Measurements from ENCODE around the gene ABHD3.
A peak's percentile ranks its signal among the peaks of the same experiment; 100 is the strongest.
"Not testable (repeated sequence)": the region's sequence is repeated elsewhere in the genome, so short reads cannot be mapped to it uniquely, and the experiment has no call there.

Gene ABHD3, protein sequence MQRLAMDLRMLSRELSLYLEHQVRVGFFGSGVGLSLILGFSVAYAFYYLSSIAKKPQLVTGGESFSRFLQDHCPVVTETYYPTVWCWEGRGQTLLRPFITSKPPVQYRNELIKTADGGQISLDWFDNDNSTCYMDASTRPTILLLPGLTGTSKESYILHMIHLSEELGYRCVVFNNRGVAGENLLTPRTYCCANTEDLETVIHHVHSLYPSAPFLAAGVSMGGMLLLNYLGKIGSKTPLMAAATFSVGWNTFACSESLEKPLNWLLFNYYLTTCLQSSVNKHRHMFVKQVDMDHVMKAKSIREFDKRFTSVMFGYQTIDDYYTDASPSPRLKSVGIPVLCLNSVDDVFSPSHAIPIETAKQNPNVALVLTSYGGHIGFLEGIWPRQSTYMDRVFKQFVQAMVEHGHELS

DNA sequence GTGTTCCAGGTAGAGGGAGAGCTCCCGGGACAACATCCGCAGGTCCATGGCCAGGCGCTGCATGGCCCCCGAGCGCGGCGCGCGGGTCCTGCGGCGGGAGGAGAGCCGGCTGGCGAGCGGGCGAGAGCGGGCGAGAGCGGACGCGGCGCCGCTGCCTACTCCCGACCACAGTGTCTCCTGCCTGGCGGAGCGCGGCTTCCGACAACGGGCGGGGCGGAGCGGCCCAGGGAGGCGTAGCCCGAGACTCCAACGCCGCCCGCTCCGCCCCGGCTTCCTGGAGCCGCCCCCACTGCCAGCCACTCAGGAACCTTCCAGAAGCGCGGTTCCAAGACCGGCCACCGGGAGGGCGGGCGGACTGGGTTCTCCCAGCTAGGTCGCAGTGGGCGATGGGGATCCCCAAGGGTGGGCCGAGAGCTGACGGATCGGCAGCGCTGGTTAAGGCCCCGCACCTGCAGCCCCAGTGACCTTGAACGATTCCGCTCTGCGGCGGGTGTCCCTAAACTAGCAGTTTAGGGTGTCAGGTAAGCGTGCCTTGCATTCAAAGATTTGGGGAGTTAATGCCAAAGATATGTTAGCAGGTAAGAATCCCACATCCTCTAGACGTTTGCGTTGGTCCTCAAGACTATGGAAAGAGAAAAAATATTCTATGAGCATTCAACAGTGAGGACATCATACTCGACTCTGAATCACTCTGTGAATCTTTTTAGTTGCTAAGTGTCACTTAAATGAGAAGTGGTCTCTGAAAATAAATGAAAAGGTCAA lies at the start of gene ABHD3:
ABHD3 (minus strand) TSS at position 172 of the 762 bp plus-strand sequence; CDS start at position 63, 109 bp downstream.
- DNase-seq: peak; percentile 93

DNA sequence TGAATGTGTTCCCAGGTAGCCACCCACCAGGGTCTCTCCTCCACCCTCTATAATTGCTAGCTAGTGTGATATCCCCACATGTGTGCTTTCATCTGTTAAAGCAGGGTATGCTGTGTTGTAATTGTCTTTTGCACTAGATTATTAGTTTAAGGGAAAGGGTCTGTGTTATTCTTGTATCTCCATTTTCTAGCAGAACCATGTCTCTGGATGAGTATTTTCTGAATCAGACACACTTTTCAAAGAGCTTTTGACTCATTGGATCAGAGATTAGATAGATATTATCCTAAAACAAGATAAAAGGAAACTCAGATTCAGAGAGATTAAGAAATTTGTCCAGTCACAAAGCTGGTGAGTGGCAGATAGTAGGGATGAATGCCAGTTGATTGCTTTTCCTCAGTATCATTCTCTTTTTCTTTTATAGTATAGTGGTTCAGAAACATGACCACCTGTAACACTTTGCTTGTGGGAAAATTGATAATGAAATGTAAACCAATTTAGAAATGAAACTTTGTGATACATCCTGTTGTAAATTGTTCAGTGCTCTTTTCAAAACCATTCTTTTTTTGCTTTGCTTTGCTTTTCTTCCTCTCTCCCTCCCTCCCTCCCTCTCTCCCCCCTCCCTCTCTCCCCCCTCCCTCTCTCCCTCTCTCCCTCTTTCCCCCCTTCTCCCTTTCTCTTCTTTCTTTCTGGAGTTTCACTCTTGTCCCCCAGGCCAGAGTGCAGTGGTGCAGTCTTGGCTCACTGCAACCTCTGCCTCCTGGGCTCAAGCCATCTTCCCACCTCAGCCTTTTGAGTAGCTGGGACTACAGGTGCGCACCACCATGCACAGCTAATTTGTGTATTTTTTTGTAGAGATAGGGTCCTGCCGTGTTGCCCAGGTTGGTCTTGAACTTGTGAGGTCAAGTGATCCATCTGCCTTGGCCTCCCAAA lies 43.5 kb upstream of the ABHD3 start:
- no peak for DNase-seq

DNA sequence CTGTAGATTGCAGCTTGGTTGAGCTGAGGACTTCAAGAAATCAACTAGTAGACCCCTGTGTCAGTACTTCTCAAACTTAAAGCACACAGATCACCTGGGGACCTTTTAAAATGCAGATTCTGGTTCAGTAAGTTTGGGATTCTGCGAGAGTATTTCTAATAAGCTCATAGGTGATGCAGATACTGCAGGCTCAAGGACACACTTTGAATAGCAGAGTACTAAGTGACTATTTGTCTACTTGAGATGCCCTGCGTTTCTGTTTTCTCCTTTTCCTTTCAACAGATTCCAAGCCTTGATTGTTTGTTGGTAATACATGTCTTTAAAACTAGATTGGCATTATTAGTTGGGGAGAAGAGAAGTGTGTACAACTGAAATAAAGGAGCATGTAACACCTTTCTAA lies 42.7 kb upstream of the ABHD3 start:
- no peak for DNase-seq

DNA sequence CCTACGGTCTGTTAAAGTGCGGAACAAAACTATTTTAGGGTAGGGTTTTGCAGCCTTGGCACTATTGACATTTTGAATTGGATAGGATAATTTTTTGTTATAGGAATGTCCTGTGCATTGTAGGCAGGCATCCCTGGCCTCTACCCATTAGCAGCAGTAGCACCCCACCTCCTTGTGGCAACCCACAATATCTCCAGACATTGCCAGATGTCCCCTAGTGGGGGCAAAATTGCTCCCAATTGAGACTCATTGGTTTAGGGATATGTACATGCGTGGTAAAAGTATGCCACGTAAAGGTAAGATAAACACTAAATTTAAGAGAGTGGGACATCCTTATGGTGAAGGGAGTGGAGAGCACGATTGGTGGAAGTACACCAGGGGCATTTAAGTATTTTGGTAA lies 40.7 kb upstream of the ABHD3 start:
- DNase-seq: no peak

DNA sequence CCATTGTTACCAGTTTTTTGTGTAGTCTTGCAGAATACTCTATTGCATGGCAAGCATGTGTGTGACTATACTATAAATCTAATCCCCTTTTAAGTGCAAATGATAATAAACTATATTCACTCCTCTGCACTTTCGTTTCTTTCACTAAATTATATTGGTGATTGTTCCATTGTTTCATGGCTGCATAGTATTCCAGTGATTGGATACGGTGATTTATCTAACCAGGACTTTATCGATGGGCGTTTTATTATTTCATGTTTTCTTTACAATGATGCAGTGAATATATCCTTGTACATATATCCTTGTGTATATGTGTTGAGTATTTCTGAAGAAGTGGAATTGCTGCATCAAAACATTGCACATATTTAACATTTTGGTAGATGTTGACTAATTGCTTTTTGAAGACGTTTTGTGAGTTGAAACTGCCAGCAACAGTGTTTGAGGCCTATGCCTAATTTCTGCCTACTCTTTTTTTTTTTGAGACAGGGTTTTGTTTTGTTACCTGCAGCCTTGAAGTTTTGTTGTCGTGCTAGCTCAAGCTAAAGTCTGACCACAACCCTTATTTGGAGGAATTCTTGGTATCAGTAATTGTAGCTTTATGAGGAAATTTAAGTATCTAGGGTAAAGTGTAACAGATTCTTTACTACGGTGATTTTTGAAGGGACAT lies 38.7 kb upstream of the ABHD3 start:
- DNase-seq: no peak

DNA sequence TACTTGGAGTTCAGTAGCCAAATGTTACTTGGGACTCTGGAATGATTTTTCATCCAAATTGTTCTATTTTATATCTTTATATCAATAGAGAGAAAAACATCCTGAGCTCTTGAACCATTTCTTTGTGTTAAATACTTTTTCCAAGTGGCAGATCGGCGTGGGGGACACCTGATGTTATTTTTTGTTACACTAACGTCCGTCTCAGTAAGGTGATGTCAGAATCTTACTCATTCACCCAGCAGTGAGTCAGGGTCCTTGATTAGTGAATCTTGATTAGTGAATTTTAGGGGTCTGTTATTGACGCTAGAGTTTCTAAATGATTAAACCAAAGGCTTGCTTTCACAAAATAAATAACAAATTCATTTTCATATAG lies 37.7 kb upstream of the ABHD3 start:
- DNase-seq: no peak

DNA sequence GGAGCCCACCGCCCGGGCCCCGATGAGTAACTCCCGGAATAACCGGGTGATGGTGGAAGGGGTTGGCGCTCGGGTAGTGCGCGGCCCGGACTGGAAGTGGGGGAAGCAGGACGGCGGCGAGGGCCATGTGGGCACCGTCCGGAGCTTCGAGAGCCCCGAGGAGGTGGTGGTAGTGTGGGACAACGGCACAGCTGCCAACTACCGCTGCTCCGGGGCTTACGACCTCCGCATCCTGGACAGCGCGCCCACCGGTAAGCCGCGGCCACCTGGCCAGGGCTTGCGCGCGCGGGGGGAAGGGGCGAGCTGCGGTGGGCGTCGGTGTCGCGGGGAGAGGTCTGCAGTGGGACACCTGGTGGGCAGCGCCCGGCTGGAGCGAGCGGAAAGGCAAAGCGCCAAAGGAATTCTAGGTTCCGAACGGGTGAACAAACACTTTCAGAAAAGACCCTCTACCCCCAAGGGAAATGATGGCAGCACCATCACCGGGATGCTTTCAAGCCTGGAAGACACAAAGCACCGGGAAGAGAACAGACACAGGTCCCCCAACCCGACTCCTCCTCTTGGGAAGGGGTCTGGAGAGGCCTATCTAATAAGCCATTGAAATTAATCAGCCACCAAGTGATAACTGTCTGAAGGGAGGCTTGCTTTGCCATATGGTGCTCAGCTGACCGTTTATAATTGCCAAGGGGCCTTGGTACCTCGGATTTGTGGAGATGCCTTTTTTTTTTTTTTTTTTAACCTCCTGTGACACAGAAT lies 37.2 kb upstream of the ABHD3 start:
- DNase-seq: no peak

DNA sequence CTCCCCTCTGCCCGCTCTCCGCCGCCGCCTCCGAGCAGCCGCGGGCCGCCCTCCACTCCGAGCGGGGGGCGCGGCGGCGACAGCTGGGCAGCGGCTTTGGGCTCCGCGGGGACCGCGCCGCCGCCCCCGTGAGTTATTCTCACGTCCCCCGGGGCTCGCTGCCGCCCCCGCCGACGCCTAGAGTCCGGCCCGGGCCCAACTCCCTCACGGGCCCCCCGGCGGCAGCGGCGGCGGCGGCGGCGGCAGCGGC lies 36.7 kb upstream of the ABHD3 start:
- no peak for DNase-seq

DNA sequence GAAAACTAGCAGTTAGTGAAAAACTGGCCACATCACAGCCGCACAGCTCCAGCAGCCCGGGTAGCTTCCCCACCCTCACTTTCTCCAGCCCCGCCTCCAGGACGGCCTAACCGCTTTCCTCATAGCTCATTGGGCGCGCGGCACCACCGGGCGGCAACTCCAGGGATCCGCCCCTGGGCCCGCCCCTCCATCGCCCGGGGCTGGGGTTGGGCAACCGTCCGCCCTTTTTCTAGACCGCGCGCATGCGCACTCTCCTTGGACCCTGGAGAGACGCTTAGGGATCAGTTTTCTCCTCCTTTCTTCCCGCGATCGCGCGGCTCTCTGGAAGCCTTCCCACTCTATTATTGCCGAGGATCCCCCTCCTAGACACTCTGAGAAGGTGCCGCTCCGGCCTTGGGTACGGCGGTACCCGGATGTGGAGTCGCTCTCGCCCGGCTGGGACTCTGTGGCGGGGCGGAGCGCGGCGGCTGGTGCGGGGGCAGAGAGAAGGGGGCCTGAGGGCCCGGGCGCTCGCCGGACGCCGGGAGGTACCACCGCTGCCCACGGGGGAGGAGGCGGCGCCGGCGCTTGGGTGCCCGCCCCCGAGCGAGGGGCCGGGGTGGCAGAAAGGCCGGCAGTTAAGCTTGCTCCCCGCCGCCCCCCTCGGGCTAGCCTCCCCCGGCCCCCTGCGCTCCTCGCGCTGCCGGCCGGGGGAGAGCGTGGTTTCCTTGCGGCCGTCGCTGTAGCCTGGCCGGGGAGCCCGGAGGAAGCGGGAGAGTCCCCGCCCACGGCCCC lies 36.2 kb upstream of the ABHD3 start, which contains the start of gene MIB1:
MIB1 (plus strand) TSS at position 255 of the 774 bp plus-strand sequence. CDS start 792 bp downstream, outside the sequence.
- peak; percentile 97 for DNase-seq

DNA sequence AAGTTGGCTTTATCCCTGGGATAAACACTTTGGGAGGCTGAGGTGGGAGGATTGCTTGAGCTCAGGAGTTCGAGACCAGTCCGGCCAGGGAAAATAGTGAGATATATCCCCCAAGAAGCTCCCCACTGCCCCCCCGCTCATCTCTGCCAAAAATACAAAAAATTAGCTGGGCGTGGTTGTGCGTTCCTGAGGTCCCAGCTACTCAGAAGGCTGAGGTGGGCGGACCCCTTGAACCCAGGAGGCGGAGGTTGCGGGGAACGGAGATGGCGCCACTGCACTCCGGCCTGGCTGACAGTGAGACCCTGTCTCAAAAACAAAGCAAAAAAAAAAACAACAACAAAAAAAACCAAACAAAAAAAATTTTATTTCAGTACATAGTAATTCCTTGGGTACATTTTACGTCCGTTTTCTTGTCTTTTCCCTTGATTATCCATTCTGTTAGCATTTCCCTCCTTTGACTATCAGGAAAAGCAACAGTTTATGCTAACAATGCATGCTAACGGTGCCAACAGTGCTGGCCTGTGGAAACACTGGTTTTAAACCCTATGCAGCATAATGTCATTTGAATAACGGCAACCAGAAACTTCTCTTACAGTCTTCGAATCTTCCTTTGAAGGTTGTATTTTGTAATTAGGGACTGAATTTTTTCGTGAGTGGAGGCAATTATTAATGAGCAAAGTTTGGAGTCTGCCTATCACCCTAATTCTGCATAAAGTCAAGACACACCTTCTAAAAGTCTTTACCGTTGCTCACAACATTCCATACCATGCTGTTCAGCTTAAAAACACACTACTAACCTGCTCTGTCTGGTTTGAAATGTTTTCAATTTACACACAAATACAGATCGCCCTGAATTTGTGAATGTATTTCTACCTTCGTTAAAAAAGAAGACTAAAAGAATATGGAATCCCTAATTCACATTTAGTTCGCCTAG lies 35.3 kb upstream of the ABHD3 start:
- no peak for DNase-seq

DNA sequence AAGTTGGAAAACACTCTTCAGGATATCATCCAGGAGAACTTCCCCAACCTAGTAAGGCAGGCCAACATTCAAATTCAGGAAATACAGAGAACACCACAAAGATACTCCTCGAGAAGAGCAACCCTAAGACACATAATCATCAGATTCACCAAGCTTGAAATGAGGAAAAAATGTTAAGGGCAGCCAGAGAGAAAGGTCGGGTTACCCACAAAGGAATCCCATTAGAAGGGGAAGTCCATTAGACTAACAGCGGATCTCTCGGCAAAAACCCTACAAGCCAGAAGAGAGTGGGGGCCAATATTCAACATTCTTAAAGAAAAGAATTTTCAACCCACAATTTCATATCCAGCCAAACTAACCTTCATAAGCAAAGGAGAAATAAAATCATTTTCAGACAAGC lies 32.4 kb upstream of the ABHD3 start:
- DNase-seq: not testable (repeated sequence)

DNA sequence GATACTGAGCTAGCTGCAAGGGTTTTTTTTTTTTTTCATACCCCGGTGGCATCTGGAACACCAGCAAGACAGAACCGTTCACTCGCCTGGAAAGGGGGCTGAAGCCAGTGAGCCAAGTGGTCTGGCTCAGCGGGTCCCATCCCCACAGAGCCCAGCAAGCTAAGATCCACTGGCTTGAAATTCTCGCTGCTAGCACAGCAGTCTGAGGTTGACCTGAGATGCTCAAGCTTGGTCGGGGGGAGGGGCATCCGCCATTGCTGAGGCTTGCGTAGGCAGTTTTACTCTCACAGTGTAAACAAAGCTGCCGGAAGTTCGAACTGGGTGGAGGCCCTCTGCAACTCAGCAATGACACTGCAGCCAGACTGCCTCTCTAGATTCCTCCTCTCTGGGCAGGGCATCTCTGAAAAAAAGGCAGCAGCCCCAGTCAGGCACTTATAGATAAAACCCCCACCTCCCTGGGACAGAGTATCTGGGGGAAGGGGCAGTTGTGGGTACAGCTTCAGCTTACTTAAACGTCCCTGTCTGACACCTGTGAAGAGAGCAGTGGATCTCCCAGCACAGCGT lies 31.0 kb upstream of the ABHD3 start:
- DNase-seq: peak; percentile 72

DNA sequence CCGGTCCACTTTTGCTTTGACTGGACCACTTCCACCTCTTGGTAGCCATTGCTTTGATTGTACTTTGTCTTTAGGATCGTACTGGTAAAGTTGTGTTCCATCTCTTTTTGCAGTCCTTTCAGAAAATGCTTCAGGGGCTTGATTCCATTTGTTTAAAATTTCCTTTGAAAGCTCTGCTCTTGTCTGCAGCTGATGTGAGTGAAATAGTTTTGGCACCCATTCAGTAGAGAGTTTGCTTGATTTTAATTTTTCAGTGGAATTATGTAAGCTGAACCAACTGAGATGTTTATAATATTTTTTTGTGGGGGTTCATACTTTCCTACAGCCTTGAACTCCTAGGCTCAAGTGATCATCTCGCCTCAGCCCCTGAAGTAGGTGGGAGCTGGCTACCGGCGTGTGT lies 28.4 kb upstream of the ABHD3 start:
- DNase-seq: no peak

DNA sequence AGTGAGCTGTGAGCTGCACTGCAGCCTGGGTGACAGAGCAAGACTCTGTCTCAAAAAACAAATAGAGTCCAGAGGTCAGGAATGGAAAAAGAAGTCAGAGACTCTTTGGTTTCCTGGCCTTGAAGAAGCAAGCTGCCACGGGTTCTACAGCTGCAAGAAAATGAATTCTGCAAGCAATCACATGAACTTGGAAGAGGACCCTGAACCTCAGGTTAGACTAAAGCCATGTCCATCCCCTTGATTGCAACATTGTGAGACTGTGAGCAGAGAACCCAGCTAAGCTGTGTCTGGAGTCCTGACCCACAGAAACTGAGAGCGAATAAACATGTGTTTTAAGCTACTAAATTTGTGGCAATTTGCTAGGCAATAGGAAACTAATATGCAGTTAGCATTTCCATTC lies 23.1 kb upstream of the ABHD3 start:
- DNase-seq: no peak

DNA sequence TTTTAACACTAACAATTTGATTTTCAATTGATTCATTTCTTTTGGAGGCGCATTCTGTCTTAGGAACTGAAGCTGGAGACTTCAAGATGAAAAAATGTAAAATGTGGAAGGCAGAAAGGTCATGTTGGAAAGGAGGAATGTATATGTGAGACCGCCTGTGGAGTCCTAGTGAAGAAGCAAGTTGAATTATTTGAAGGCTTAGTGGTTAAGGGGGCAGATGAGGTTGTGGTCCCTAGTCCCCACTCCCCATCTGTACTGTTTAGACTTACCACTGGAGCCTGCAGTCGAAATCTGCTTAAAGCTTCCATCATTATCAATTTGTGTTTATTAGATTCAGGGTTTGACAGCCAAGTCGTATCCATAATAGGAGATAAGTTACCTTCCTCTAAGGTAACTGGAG lies 20.6 kb upstream of the ABHD3 start:
- no peak for DNase-seq

DNA sequence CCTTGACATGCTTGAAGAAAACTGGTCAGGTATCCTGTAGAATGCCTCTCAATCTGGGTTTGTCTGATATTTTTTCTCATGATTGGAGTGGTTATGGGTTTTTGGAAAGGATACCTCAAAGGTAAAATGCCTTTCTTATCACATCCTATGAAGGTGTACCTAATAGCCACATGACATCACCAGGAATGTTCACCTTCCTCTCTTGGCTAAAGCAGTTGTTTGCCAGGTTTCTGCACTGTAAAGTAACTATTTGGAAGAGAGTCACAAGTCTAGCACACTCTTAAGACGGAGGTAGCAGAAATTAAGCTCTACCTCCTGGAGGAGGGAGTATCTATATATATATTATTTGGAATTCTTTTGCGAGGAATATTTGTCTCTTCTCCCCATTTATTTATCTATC lies 18.1 kb upstream of the ABHD3 start:
- no peak for DNase-seq

DNA sequence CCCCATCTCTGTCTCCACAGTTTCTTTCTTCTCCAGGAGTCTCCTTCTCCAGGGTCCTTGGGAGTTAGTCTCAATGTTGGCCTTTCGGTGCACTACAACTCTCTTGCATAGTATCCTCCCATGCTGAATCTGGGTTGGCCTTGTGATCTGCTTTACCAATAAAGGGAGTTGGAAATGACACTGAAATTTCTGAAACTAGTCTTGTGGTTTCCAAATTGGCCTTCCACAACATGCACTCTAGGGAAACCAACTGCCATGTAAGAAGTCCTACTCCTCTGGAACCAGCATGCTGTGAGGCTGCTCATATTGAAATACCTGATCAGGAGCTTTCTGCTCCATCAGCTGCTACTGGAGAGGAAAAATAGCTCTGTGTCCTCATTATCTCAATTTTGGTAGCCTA lies 9.9 kb upstream of the ABHD3 start:
- DNase-seq: no peak

DNA sequence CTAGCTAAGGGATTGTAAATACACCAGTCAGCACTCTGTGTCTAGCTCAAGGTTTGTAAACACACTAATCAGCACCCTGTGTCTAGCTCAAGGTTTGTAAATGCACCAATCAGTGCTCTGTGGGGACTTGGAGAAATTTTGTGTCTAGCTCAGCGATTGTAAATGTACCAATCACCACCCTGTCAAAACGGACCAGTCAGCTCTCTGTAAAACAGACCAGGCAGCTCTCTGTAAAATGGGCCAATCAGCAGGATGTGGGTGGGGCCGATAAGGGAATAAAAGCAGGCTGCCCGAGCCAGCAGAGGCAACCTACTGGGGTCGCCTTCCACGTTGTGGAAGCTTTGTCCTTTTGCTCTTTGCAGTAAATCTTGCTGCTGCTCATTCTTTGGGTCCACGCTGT lies 2.6 kb upstream of the ABHD3 start:
- not testable (repeated sequence) for DNase-seq

DNA sequence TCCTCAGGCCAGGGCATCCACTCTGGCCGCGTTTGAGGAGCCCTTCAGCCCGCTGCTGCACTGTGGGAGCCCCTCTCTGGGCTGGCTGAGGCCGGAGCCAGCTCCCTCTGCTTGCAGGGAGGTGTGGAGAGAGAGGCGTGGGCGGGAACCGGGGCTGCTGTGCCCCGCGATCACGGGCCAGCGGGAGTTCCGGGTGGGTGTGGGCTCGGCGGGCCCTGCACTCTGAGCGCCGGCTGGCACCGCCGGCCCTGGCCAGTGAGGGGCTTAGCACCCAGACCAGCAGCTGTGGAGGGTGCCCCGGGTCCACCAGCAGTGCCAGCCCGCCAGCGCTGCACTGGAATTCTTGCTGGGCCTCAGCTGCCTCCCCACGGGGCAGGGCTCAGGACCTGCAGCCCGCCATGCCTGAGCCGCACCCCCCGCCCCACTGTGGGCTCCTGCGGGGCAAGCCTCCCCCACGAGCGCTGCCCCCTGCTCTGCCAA lies 1.9 kb upstream of the ABHD3 start:
- DNase-seq: no peak
